ENCODE data around the gene ZC3H11A.

The ZC3H11A gene

DNA sequence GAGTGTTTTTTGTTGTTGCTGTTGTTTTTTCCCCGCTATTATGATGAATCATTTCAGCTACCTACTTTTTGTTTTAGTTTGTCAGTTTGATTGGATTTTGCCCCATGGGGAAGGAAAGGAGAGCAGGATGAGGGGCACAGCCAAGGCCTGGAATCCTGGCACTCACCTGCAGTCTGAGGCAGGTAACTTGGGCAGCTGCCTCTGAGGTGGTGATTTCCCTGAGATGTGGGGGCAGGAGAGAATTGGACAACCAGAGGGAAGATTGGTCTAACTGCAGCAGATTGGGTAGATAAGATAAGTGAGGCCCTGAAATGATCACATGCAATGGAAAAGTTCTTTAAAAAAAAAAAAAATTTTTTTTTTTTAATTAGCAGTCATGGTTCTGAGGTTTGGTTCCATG lies 31.9 kb upstream of the ZC3H11A start:
- no peak for DNase-seq (ENCODE audit: low read depth in 1 of 2, low spot score in 1 of 2)
- H3K27ac ChIP-seq (replicated peaks): no peak overlapping the region
- TF ChIP-seq SPI1 (IDR thresholded peaks at IDR 0.05; ENCODE audit: borderline replicate concordance, low read depth) (no peak), POLR2AphosphoS5 (IDR thresholded peaks at IDR 0.05; ENCODE audit: low read depth) (no peak), GABPA (IDR thresholded peaks at IDR 0.05; ENCODE audit: low read depth) (no peak)
- TF ChIP-seq, protein P1, sequence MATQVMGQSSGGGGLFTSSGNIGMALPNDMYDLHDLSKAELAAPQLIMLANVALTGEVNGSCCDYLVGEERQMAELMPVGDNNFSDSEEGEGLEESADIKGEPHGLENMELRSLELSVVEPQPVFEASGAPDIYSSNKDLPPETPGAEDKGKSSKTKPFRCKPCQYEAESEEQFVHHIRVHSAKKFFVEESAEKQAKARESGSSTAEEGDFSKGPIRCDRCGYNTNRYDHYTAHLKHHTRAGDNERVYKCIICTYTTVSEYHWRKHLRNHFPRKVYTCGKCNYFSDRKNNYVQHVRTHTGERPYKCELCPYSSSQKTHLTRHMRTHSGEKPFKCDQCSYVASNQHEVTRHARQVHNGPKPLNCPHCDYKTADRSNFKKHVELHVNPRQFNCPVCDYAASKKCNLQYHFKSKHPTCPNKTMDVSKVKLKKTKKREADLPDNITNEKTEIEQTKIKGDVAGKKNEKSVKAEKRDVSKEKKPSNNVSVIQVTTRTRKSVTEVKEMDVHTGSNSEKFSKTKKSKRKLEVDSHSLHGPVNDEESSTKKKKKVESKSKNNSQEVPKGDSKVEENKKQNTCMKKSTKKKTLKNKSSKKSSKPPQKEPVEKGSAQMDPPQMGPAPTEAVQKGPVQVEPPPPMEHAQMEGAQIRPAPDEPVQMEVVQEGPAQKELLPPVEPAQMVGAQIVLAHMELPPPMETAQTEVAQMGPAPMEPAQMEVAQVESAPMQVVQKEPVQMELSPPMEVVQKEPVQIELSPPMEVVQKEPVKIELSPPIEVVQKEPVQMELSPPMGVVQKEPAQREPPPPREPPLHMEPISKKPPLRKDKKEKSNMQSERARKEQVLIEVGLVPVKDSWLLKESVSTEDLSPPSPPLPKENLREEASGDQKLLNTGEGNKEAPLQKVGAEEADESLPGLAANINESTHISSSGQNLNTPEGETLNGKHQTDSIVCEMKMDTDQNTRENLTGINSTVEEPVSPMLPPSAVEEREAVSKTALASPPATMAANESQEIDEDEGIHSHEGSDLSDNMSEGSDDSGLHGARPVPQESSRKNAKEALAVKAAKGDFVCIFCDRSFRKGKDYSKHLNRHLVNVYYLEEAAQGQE (IDR thresholded peaks at IDR 0.05; ENCODE audit: insufficient replicate concordance, low read depth): no peak
- TF ChIP-seq, protein P2, sequence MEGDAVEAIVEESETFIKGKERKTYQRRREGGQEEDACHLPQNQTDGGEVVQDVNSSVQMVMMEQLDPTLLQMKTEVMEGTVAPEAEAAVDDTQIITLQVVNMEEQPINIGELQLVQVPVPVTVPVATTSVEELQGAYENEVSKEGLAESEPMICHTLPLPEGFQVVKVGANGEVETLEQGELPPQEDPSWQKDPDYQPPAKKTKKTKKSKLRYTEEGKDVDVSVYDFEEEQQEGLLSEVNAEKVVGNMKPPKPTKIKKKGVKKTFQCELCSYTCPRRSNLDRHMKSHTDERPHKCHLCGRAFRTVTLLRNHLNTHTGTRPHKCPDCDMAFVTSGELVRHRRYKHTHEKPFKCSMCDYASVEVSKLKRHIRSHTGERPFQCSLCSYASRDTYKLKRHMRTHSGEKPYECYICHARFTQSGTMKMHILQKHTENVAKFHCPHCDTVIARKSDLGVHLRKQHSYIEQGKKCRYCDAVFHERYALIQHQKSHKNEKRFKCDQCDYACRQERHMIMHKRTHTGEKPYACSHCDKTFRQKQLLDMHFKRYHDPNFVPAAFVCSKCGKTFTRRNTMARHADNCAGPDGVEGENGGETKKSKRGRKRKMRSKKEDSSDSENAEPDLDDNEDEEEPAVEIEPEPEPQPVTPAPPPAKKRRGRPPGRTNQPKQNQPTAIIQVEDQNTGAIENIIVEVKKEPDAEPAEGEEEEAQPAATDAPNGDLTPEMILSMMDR (IDR thresholded peaks at IDR 0.05; ENCODE audit: insufficient read depth, low read length): no peak
- no peaks in the 10 kb centered on the region for H3K27me3 ChIP-seq (ENCODE audit: insufficient read depth, poor library complexity, severe bottlenecking)
- no peak overlapping the region for H3K4me3 ChIP-seq (replicated peaks; ENCODE audit: insufficient read depth, low read length)

DNA sequence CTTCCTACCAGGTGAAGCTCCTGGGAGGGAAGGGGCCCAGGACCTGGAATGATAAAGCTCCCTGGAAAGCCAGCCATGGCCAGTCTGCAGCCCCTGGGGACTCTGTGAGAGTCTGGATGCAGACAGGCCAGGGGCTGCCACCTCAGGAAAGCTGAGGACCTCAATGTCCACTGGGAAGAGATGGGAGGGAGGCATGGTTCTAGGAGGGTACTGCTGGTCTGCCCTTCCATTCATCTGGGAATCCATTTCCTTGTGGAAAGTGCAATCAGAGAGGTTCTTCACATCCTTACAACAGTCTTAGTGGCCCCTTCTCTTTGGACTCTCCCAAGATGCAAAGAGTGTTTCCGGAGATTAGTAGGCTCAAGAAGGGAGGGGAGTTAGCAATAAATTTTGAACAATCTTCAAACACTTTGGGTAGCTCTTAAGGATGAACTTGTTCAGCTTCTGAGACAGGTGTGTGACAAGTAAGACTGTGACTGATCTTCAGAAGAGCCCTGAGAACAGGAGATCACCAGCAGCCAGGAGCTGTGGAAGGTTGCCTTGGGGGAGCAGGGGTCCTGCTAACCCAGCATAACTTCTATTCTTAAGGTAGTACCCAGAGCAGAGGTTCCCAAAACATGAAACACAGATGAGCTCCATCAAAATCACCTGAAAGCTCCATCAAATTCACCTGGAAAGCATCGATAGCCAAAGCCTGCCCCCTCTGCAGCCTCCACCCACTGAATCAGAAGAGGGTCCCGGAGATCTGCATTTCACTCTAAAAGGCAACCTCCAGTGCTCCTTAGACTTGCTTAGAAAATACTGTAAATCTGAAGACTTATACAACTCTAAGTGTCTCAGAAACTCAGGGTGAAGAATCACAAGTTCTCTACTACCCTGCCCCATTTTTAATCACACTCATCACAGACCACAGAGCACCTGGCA lies 31.1 kb upstream of the ZC3H11A start:
- H3K27ac ChIP-seq (replicated peaks): peak overlapping the region; percentile 81
- TF ChIP-seq GABPA (IDR thresholded peaks at IDR 0.05; ENCODE audit: low read depth) (no peak), POLR2AphosphoS5 (IDR thresholded peaks at IDR 0.05; ENCODE audit: low read depth) (no peak), SPI1 (IDR thresholded peaks at IDR 0.05; ENCODE audit: borderline replicate concordance, low read depth) (no peak)
- TF ChIP-seq, protein P2 (IDR thresholded peaks at IDR 0.05; ENCODE audit: insufficient read depth, low read length): no peak
- TF ChIP-seq, protein P1 (IDR thresholded peaks at IDR 0.05; ENCODE audit: insufficient replicate concordance, low read depth): no peak
- no peaks in the 10 kb centered on the region for H3K27me3 ChIP-seq (ENCODE audit: insufficient read depth, poor library complexity, severe bottlenecking)
- H3K4me3 ChIP-seq (replicated peaks; ENCODE audit: insufficient read depth, low read length): no peak overlapping the region
- no peak for DNase-seq (ENCODE audit: low read depth in 1 of 2, low spot score in 1 of 2)

DNA sequence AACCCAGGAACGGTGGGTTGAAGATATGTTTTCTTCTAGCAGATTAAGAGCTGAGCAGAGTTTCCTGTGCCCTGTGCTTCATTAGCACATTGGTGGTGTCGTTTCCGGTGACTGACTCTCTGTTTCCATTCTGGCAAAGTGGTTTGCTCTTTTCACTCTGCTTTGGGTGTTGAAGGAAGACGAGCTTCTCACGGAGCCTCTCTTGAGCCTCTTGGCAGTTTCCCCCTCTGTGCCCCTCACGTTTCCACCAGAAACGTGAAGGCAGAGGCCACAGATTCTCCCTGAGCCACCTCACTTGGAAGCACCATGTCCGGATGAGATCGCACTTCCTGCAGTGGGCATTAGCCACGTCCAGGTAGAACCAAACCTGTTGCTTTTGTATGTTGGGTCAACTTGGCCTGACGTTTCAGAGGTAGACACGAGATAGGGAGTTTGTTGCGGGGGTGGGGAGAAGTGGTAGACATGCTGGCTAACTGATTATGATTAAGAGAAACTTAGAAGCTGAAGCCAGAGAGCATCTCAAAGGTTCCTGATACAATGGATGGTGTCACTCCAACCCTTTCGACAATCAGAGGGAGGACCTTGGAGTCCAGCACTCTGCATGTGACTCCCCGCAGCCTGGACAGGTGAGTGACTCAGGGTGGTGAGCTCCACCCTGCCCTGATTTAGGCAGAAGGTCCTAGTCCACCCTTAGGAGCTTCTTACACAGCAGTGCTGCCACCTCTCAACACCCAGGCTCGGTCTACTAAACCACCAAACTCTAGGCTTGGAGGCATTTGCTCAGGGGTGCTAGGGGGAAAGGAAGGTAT lies 30.2 kb upstream of the ZC3H11A start, which contains the start of gene LAX1:
Gene LAX1 (plus strand): TSS at position 155 of the 809 bp plus-strand sequence. CDS start 383 bp downstream, at position 538.
- H3K27me3 ChIP-seq (ENCODE audit: insufficient read depth, poor library complexity, severe bottlenecking): no peaks in the 10 kb centered on the region
- peak within 1 kb of the TSS; percentile 81 for H3K27ac ChIP-seq (replicated peaks)
- DNase-seq (ENCODE audit: low read depth in 1 of 2, low spot score in 1 of 2): peak; percentile 7 to 70
- TF ChIP-seq POLR2AphosphoS5 (IDR thresholded peaks at IDR 0.05; ENCODE audit: low read depth): peak; percentile 89
- TF ChIP-seq GABPA (IDR thresholded peaks at IDR 0.05; ENCODE audit: low read depth): no peak
- TF ChIP-seq, protein P1 (IDR thresholded peaks at IDR 0.05; ENCODE audit: insufficient replicate concordance, low read depth): peak; percentile 46
- H3K4me3 ChIP-seq (replicated peaks; ENCODE audit: insufficient read depth, low read length): no peak within 1 kb of the TSS

Measured in HL-60 (cell line).